Astrocyte (in vitro differentiated cells and primary cell): ENCODE results near the gene ZNF628.

ENCODE experiments used
- EZH2 ChIP-seq: IDR thresholded peaks from 2 replicates; pipeline ENCODE4 v1.6.1; 2012; ENCODE audit warnings: mild to moderate bottlenecking, low read length, inconsistent platforms; ENCODE audit not compliant: insufficient read depth
- TF ChIP-seq, protein P1 (sequence below): IDR thresholded peaks from 2 replicates; pipeline ENCODE4 v1.5.1; 2011; ENCODE audit warnings: low read depth, mild to moderate bottlenecking, inconsistent platforms, low read length, moderate library complexity; ENCODE audit not compliant: insufficient read depth

- TF ChIP-seq, protein P1, sequence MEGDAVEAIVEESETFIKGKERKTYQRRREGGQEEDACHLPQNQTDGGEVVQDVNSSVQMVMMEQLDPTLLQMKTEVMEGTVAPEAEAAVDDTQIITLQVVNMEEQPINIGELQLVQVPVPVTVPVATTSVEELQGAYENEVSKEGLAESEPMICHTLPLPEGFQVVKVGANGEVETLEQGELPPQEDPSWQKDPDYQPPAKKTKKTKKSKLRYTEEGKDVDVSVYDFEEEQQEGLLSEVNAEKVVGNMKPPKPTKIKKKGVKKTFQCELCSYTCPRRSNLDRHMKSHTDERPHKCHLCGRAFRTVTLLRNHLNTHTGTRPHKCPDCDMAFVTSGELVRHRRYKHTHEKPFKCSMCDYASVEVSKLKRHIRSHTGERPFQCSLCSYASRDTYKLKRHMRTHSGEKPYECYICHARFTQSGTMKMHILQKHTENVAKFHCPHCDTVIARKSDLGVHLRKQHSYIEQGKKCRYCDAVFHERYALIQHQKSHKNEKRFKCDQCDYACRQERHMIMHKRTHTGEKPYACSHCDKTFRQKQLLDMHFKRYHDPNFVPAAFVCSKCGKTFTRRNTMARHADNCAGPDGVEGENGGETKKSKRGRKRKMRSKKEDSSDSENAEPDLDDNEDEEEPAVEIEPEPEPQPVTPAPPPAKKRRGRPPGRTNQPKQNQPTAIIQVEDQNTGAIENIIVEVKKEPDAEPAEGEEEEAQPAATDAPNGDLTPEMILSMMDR: no peak
- no peak for TF ChIP-seq EZH2
Measured at GRCh38 chr19:55482156-55482961, 5.9 kb downstream of the ZNF628 start.
